HG02943 (cell line): Measurements from ENCODE around the gene KDM3B.
"Not testable (repeated sequence)": the region's sequence is repeated elsewhere in the genome, so short reads cannot be mapped to it uniquely, and the experiment has no call there.

Source experiments
- ATAC-seq: cut with Tn5 transposase; IDR thresholded peaks from one replicate; pipeline ENCODE4 v1.9.1; 2021; ENCODE audit warnings: mild to moderate bottlenecking, low read depth, moderate library complexity; ENCODE audit not compliant: unreplicated experiment

KDM3B gene

DNA sequence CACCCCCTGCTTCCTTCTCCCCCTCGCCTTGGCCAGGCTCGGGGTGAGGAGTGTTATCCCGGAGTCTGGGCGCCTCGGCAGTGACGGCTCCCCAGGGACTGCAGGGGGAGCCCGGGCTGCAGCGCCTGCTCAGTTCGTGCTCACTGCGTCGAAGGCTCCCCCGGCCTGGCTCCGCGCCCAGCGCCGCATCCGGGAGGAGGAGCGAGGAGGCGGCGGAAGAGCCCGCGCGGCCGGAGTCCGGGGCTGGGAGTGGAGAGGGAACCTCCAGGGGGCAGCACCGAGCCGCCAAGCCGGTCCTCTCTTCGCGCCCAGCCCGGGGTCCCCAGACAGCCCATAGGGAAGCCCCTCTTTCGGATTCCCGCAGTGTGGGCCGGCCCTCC is 111.5 kb downstream of the KDM3B start:
- peak; percentile 50 for ATAC-seq

DNA sequence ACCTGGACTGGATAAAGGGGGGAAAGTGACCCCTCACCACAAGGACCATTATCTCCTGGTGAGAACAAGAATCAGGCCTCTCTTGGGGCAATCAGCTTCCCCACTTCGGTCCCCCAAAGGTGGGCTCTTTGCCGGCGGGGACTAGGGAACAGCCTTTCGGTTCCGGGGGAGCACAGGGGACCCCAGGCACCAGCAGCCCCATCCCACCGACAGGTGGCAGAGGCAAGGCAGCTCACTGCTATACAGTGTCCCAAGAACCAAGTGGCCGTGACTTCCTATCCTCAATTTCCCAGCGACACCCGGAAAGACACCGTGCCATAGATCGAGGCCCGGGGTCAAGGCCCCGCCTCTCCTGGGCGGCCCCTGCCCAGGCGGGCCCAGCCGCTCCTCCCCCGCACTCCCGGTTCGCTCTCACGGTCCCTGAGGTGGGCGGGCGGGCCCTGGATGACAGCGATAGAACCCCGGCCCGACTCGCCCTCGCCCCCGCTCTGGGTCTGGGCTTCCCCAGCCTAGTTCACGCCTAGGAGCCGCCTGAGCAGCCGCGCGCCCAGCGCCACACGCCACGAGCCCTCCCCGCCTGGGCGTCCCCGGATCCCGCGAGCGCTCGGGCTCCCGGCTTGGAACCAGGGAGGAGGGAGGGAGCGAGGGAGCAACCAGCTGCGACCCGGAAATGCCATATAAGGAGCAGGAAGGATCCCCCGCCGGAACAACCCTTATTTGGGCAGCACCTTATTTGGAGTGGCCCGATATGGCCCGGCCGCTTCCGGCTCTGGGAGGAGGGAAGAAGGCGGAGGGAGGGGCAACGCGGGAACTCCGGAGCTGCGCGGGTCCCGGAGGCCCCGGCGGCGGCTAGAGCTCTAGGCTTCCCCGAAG is 112.1 kb downstream of the KDM3B start:
- peak; percentile 76 for ATAC-seq

DNA sequence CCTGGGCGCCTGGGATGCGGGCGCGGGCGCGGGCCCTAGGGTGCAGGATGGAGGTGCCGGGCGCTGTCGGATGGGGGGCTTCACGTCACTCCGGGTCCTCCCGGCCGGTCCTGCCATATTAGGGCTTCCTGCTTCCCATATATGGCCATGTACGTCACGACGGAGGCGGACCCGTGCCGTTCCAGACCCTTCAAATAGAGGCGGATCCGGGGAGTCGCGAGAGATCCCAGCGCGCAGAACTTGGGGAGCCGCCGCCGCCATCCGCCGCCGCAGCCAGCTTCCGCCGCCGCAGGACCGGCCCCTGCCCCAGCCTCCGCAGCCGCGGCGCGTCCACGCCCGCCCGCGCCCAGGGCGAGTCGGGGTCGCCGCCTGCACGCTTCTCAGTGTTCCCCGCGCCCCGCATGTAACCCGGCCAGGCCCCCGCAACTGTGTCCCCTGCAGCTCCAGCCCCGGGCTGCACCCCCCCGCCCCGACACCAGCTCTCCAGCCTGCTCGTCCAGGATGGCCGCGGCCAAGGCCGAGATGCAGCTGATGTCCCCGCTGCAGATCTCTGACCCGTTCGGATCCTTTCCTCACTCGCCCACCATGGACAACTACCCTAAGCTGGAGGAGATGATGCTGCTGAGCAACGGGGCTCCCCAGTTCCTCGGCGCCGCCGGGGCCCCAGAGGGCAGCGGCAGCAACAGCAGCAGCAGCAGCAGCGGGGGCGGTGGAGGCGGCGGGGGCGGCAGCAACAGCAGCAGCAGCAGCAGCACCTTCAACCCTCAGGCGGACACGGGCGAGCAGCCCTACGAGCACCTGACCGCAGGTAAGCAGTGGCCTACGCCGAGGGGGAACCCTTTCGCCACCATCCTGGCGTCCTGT is 113.0 kb downstream of the KDM3B start, which contains the start of gene EGR1:
Gene EGR1, plus strand, starts transcription at position 219 of the 864 bp plus-strand sequence. Its CDS starts 283 bp downstream, at position 502.
- peak; percentile 50 for ATAC-seq

DNA sequence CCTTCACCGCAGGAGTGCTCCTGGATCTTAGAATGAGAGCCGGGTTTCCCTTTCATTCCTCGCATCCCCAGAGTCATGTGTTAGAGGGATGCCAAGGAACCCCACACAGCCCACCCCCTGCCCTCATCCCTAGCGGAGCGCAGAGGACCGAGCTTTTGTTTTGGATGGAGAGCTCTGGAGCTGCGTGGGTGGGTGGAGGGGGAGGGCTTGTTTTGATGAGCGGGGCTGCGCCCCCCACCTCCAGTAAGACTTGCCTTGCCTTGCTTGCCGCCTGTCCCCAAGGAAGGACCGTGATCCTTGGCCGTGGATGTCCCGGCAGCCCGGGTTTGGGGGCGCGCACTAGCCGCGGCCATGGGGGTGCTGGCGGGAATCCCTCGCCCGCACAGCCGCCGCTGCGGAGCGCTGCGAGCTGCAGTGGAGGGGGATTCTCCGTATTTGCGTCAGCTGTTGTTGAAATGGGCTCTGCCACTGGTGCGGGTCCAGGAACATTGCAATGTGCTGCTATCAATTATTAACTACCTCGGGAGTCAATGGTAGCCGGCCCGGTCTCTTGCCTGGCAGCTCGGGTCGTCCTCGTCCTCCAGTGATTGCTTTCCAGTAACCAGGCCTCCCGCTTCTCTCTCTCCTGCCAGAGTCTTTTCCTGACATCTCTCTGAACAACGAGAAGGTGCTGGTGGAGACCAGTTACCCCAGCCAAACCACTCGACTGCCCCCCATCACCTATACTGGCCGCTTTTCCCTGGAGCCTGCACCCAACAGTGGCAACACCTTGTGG is 113.8 kb downstream of the KDM3B start:
- ATAC-seq: no peak

DNA sequence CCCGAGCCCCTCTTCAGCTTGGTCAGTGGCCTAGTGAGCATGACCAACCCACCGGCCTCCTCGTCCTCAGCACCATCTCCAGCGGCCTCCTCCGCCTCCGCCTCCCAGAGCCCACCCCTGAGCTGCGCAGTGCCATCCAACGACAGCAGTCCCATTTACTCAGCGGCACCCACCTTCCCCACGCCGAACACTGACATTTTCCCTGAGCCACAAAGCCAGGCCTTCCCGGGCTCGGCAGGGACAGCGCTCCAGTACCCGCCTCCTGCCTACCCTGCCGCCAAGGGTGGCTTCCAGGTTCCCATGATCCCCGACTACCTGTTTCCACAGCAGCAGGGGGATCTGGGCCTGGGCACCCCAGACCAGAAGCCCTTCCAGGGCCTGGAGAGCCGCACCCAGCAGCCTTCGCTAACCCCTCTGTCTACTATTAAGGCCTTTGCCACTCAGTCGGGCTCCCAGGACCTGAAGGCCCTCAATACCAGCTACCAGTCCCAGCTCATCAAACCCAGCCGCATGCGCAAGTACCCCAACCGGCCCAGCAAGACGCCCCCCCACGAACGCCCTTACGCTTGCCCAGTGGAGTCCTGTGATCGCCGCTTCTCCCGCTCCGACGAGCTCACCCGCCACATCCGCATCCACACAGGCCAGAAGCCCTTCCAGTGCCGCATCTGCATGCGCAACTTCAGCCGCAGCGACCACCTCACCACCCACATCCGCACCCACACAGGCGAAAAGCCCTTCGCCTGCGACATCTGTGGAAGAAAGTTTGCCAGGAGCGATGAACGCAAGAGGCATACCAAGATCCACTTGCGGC is 114.6 kb downstream of the KDM3B start:
- no peak for ATAC-seq

DNA sequence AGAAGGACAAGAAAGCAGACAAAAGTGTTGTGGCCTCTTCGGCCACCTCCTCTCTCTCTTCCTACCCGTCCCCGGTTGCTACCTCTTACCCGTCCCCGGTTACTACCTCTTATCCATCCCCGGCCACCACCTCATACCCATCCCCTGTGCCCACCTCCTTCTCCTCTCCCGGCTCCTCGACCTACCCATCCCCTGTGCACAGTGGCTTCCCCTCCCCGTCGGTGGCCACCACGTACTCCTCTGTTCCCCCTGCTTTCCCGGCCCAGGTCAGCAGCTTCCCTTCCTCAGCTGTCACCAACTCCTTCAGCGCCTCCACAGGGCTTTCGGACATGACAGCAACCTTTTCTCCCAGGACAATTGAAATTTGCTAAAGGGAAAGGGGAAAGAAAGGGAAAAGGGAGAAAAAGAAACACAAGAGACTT is 115.2 kb downstream of the KDM3B start:
- ATAC-seq: no peak

DNA sequence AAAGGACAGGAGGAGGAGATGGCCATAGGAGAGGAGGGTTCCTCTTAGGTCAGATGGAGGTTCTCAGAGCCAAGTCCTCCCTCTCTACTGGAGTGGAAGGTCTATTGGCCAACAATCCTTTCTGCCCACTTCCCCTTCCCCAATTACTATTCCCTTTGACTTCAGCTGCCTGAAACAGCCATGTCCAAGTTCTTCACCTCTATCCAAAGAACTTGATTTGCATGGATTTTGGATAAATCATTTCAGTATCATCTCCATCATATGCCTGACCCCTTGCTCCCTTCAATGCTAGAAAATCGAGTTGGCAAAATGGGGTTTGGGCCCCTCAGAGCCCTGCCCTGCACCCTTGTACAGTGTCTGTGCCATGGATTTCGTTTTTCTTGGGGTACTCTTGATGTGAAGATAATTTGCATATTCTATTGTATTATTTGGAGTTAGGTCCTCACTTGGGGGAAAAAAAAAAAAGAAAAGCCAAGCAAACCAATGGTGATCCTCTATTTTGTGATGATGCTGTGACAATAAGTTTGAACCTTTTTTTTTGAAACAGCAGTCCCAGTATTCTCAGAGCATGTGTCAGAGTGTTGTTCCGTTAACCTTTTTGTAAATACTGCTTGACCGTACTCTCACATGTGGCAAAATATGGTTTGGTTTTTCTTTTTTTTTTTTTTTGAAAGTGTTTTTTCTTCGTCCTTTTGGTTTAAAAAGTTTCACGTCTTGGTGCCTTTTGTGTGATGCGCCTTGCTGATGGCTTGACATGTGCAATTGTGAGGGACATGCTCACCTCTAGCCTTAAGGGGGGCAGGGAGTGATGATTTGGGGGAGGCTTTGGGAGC is 115.9 kb downstream of the KDM3B start:
- no peak for ATAC-seq

DNA sequence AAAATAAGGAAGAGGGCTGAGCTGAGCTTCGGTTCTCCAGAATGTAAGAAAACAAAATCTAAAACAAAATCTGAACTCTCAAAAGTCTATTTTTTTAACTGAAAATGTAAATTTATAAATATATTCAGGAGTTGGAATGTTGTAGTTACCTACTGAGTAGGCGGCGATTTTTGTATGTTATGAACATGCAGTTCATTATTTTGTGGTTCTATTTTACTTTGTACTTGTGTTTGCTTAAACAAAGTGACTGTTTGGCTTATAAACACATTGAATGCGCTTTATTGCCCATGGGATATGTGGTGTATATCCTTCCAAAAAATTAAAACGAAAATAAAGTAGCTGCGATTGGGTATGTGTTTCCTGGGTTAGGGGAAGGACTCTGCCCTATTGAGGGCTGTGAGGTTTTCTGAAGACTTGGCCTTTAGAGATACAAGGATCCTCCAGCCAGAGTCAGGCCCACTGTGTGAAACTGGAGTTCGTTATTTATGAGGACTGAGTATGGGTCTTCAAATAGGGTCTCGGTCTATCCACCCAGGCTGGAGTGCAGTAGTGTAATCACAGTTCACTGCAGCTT is 116.6 kb downstream of the KDM3B start:
- no peak for ATAC-seq

DNA sequence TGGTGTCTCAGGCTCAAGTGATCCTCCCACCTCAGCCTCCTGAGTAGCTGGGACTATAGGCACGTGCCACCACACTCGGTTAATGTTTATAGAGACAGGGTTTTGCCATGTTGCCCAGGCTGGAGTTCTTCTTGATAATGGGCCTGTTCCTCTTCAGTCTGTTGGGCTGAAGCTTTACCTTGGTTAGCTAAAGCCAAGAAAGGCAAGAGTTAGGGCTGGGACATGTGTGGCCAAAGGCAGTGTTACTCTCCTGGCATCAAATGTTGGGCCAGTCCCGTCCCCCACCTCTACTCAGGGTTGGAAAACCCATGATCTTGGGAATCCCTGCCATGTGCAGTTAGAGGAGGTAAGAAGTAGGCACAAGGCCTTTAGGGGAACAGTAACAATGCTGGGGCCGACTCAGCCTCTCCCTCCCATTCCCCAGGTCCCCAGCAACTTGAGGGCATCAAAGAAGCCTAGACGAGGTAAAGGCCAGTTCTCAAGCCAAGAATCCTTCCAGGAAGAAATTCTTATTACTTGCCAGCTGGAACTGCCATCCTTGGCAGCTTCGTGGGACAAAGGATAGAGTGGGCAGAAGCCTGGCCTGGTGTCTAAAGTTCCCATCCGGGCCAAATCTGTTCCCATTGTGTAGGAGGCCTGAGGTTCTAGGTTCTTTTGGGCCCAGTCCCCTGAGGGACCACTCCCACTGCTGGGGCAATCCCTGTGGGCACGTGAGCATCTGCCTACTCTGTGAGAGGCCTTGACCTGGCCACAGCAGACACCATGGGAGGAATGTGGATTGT is 117.2 kb downstream of the KDM3B start:
- ATAC-seq: no peak

DNA sequence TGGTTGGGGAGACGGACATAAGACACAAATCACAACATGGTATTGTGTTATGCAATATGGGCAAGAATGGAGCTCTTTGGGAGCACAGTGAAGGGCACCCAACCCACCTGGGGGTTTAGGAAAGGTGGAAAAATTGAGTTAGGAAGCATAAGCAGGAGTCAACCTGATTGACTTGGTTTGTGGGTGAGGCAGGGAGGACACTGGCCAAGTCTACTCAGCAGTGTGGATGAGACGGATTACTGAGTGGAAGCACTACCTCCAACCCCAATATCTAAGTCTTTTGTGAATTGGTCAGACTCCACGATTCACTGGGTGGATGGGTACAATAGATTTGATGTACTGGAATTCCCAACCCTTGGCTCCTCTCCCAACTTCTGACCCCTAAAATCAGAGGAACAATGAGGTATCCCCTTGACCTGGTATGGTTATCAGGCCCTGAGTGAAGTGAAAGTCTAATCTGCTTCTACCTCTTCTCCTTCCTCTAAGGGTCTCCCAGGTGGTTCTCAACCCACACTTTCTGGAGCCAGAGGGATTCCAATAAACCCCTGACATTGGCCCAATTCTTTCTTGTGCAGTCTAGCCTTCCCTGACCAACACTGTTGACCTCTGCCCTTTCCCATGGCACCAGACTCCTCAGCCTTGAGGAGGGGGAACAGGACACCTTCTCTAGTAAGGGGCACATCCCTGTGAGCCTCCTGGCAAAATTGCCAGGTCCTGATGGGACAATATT is 118.0 kb downstream of the KDM3B start:
- no peak for ATAC-seq

DNA sequence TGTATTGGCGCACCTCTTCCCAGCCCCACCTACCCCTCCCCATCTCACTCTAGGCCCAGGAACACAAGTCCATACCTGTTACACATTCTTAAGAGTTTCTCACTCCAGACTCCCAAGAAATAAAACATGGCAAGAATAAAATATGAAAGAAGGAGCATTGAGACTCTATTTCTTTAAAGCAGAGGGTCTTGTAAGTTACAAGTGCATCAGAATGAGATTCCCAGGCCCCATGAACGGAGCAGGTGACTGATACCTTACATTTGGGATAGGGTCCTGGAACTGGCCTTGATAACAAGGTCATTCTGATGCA is 118.5 kb downstream of the KDM3B start:
- ATAC-seq: no peak

DNA sequence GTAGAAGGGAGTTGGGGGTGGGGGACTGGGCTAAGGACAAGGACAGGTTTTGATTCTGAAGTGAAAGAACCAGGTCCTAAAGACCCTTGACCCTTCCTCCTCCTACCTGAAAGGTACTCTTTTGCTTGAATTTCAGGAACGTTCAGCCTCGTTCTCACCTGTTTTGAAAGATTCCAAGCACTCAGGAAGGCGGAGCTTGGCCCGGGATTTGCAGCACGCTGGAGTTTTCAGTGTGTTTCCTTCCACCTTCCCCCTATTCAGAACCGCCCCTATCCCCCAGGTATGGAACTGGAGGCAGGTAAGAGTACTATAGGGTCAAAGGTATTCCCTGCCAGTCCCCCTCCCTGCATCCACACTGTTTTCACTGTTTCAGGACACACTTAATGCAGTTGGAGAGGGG is 119.9 kb downstream of the KDM3B start:
- no peak for ATAC-seq

DNA sequence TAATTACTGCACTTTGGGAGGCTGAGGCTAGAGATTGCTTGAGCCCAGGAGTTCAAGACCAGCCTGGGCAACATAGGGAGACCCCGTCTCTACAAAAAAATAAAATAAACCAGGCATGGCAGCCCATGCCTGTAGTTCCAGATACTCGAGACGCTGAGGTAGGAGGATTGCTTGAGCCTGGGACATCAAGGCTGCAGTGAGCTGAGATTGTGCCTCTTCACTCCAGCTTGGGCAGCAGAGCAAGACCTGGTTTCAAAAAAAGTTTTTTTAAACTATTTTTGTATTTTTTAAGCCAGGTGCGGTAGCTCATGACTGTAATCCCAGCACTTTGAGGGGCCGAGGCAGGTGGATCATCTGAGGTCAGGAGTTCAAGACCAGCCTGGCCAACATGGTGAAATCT is 120.7 kb downstream of the KDM3B start:
- not testable (repeated sequence) for ATAC-seq

DNA sequence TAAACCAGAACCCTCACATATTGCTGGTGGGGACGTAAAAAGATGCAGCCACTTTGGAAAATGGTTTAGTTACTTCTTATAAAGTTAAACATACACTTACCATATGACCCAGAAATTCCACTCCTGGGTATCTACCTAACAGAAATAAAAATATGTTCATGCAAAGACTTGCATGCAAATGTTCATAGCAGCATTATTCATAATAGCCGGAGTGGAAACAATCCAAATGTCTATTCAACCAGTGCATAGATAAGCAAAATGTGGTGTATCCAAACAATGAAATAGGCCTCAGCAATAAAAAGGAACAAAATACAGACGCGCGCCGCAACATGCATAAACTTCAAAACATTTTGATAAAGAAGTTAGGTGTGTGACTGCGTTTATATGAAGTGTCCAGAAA is 124.4 kb downstream of the KDM3B start:
- no peak for ATAC-seq

DNA sequence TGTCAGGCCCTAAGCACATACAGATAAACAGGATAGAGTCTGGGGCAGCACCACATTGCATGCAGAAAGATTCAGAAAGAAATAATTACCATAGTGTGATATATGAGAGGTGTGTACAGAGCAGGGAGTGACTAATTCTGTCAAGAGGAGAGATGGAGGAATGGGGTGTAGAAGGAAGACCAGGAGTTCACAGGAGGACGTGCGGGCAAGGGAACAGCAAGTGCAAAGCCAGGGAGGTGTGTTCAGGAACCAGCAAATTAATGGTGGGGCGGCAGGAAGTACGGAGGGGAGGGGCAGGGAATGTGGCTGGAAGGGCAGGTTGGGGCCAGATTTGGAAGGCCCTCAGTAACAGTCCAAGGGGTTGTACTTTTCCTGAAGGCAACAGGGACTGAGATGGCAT is 130.2 kb downstream of the KDM3B start:
- ATAC-seq: no peak
